ENCODE measurements around the gene PLEKHJ1. TPM values are rescaled to one million over a fixed set of nuclear protein-coding genes. Genes with fewer than 3 reads are reported as not detected.

PLEKHJ1 gene
- total and polyA plus RNA-seq, 2 of the 8 experiments (the other 6 are each of a cell fraction or from before 2014, with no cell fraction given) = 135 to 187 TPM

- peak overlapping the region; percentile 53 for H3K4ac ChIP-seq (replicated peaks; ENCODE audit: insufficient read length, low read depth, low read length)
- no peaks in the 10 kb centered on the region for H3K23me2 ChIP-seq (ENCODE audit: low read depth, low read length)
- ChIA-PET CTCF (ENCODE audit: partially characterized antibody) (interaction anchor here (0.6 to 5.1 kb wide), 30 partner anchors 9 to 1216 kb away, joined by 3 to 50 read pairs (median 5); partner anchors contain the start of gene AP3D1), POLR2A (ENCODE audit: partially characterized antibody) (interaction anchor here (0.8 to 1.4 kb wide), 8 partner anchors 16 to 225 kb away, joined by 3 to 5 read pairs (median 4); partner anchors contain the start of gene PLEKHJ1)
- H3K4me3 ChIP-seq (ENCODE audit: extremely low read depth in 1 of 4, insufficient read depth in 2 of 4, low read depth in 3 of 4, low read length in 4 of 4) = no peak overlapping the region
- WGBS, 2 experiments (ENCODE audit: extremely low coverage in 1 of 2, insufficient coverage in 1 of 2, insufficient read length in 1 of 2, insufficient replicate concordance in 2 of 2, low coverage in 1 of 2, low lambda C conversion rate in 2 of 2, missing lambda C conversion rate in 1 of 2) = 82% methylated on average over 18 of the region's 18 CpGs; no CpG with 5 or more reads in 1 of the 2 experiments
- H2AK5ac ChIP-seq (ENCODE audit: low read depth, low read length) = no peak overlapping the region
- H2BK15ac ChIP-seq (ENCODE audit: low read length) = no peak overlapping the region
- peaks cover 0 to 15% (median 1%) of the 10 kb centered on the region in 4 experiments; a peak in 3 of 8 replicates for H3K36me3 ChIP-seq (ENCODE audit: control insufficient read depth in 2 of 4, insufficient read depth in 4 of 4, low read length in 3 of 4)
- no peak overlapping the region for H3K27ac ChIP-seq (ENCODE audit: low read depth, low read length)
- peak overlapping the region in 1 of 4 experiments; percentile 14; a peak in 1 of 7 replicates for H3K9ac ChIP-seq (replicated peaks in 1 of 4; ENCODE audit: extremely low read depth in 1 of 4, low read depth in 3 of 4, low read length in 3 of 4)
- peak overlapping the region; percentile 83 for H4K8ac ChIP-seq (ENCODE audit: extremely low read depth, insufficient read depth, low read length)
- H3K9me3 ChIP-seq (ENCODE audit: insufficient read depth in 2 of 2, low read depth in 1 of 2, low read length in 1 of 2) = peaks cover 4% of the 10 kb centered on the region in 2 experiments; a peak in 2 of 4 replicates
- H2BK120ac ChIP-seq (replicated peaks; ENCODE audit: low read depth, low read length) = no peak overlapping the region
- H3K79me1 ChIP-seq (ENCODE audit: low read depth, low read length) = peaks cover 16% of the 10 kb centered on the region; the same call in 1 of the 2 replicates
- no peak overlapping the region for H3K23ac ChIP-seq (ENCODE audit: insufficient read length)
- H3K56ac ChIP-seq (replicated peaks; ENCODE audit: insufficient read length, low read depth, low read length) = no peak overlapping the region
- H3K14ac ChIP-seq (ENCODE audit: insufficient read length) = no peak overlapping the region
- DNase-seq (ENCODE audit: low read depth in 1 of 2, low spot score in 2 of 2) = peak in 1 of 2 experiments; percentile 79
- no peak overlapping the region for H2BK20ac ChIP-seq (ENCODE audit: low read length)
- H3K18ac ChIP-seq (ENCODE audit: extremely low read depth, low read length) = no peak overlapping the region
- peaks cover 10 to 30% of the 10 kb centered on the region in 2 experiments for H4K20me1 ChIP-seq (replicated peaks in 1 of 2; ENCODE audit: control insufficient read depth in 1 of 2, insufficient read depth in 2 of 2, low read length in 2 of 2)
- peaks cover 0 to 24% of the 10 kb centered on the region in 2 experiments; a peak in 2 of 4 replicates for H3K79me2 ChIP-seq (ENCODE audit: control insufficient read depth in 1 of 2, insufficient read depth in 2 of 2, low read length in 2 of 2)
- H2BK5ac ChIP-seq (ENCODE audit: low read depth, low read length) = peak overlapping the region; percentile 44; the same call in 1 of the 2 replicates
- H3K27me3 ChIP-seq (replicated peaks in 1 of 4; ENCODE audit: control insufficient read depth in 3 of 4, extremely low read depth in 1 of 4, insufficient read depth in 3 of 4, low read length in 3 of 4) = no peaks in the 10 kb centered on the region
- no peak overlapping the region for H3K4me2 ChIP-seq (ENCODE audit: insufficient read depth in 1 of 2, low read depth in 2 of 2, low read length in 2 of 2)
- no peak overlapping the region for H4K91ac ChIP-seq (replicated peaks; ENCODE audit: insufficient read length, low read length)
- no peak overlapping the region for H2AFZ ChIP-seq (ENCODE audit: low read length)
- no peaks in the 10 kb centered on the region for H3K4me1 ChIP-seq (replicated peaks in 1 of 4; ENCODE audit: control insufficient read depth in 3 of 4, insufficient read depth in 4 of 4, low read length in 3 of 4)
- H2BK12ac ChIP-seq (ENCODE audit: low read depth, low read length) = peak overlapping the region; percentile 39; the same call in 1 of the 2 replicates
- no peak for FAIRE-seq
- H4K5ac ChIP-seq (ENCODE audit: insufficient read length, low read depth, low read length) = no peak overlapping the region
- TF ChIP-seq GABPA (IDR thresholded peaks at IDR 0.05; ENCODE audit: borderline replicate concordance, insufficient read depth, low read length) = peak; percentile 79; the same call in 1 of the 2 replicates
- peak; percentile 47 to 65 for TF ChIP-seq RAD21 (IDR thresholded peaks at IDR 0.05 in 1 of 2, conservative IDR thresholded peaks at IDR 0.05 in 1 of 2; ENCODE audit: low read depth in 2 of 2, low read length in 2 of 2)
- peak; percentile 68 for TF ChIP-seq EGR1 (IDR thresholded peaks at IDR 0.05; ENCODE audit: borderline replicate concordance, low read depth, low read length)
- TF ChIP-seq SRF (IDR thresholded peaks at IDR 0.05; ENCODE audit: low read depth, low read length) = 0 out of 2 replicates have a peak, but pooled peaks have one; percentile 25
- TF ChIP-seq KDM5A (IDR thresholded peaks at IDR 0.05; ENCODE audit: low read length) = no peak
- peak; percentile 76 to 82 (median 76) for TF ChIP-seq CTCF (IDR thresholded peaks at IDR 0.05; ENCODE audit: control extremely low read depth in 1 of 3, insufficient read depth in 1 of 3, low read depth in 1 of 3, low read length in 3 of 3)
- 0 out of 3 replicates have a peak, but pooled peaks of 1 of the 2 experiments have one; percentile 14 for TF ChIP-seq EP300 (IDR thresholded peaks at IDR 0.05; ENCODE audit: borderline replicate concordance in 1 of 2, low read depth in 2 of 2, low read length in 2 of 2)
- TF ChIP-seq GTF2F1 (IDR thresholded peaks at IDR 0.05; ENCODE audit: borderline replicate concordance, low read depth, low read length) = no peak
Observed at GRCh38 chr19:2199215-2199614, 36.9 kb downstream of the PLEKHJ1 start.
